ENCODE results near the gene MRPL47. TPM values are rescaled to one million over a fixed set of nuclear protein-coding genes. Genes with fewer than 3 reads are reported as not detected.

The MRPL47 gene
- 10 to 100 TPM; 26.1 to 39.1 (median 32.1) TPM for total RNA-seq

GRCh38 chr3:179604321-179605078 is at the start of gene MRPL47, which contains the start of gene NDUFB5:
Gene MRPL47 (minus strand): TSS chr3:179604638. CDS start chr3:179604624, 14 bp downstream.
Gene NDUFB5 (plus strand): TSS chr3:179604794. CDS start chr3:179604816, 22 bp downstream.
- H3K36me3 ChIP-seq: peaks cover 13 to 14% of the 10 kb centered on the region in 2 donors
- intact Hi-C loops (cut with DNase I): no loop called here
- no peaks in the 10 kb centered on the region for H3K9me3 ChIP-seq
- DNase-seq: peak; percentile 95 to 96
- WGBS, 2 donors: 0 to 1% methylated on average over 39 to 45 of the region's 45 CpGs
- peak within 1 kb of the TSS; percentile 75 to 91 (median 75) for H3K27ac ChIP-seq
- H3K4me3 ChIP-seq (replicated peaks in 1 of 3): peak within 1 kb of the TSS; percentile 60 to 91 (median 84)
- TF ChIP-seq CTCF (IDR thresholded peaks at IDR 0.05) (no peak), POLR2A (IDR thresholded peaks at IDR 0.05) (peak; percentile 11 to 83)
- H3K4me1 ChIP-seq: peaks cover 8 to 13% of the 10 kb centered on the region in 2 donors
- H3K27me3 ChIP-seq: no peaks in the 10 kb centered on the region

- Histone ChIP-seq H3K4me1 (peaks cover 0 to 12% of the 10 kb centered on the region in 2 donors), H3K27me3 (no peaks in the 10 kb centered on the region), H3K9me3 (no peaks in the 10 kb centered on the region), H3K27ac (peak overlapping the region; percentile 77 to 98 (median 96)), H3K36me3 (no peaks in the 10 kb centered on the region), H3K4me3 (replicated peaks in 1 of 3) (peak overlapping the region; percentile 46 to 59 (median 53))
- TF ChIP-seq CTCF (IDR thresholded peaks at IDR 0.05): peak in 1 of 6 experiments; percentile 36
- TF ChIP-seq POLR2A (IDR thresholded peaks at IDR 0.05): peak in 1 of 2 donors; percentile 60
- DNase-seq: peak; percentile 86 to 88
- 0% methylated on average over 10 to 12 of the region's 77 CpGs for WGBS, 2 donors
- intact Hi-C loops (cut with DNase I): no loop called here
These were observed 48.8 kb upstream of the MRPL47 start for GRCh38 chr3:179653096-179653797.

- Histone ChIP-seq H3K36me3 (no peaks in the 10 kb centered on the region), H3K9me3 (no peaks in the 10 kb centered on the region), H3K4me1 (peaks cover 0 to 12% of the 10 kb centered on the region in 2 donors), H3K27me3 (no peaks in the 10 kb centered on the region), H3K4me3 (replicated peaks in 1 of 3) (peak within 1 kb of the TSS; percentile 47 to 59 (median 53)), H3K27ac (peak within 1 kb of the TSS; percentile 88 to 98 (median 96))
- 0 to 1% methylated on average over 17 to 36 of the region's 56 CpGs for WGBS, 2 donors
- intact Hi-C loops (cut with DNase I): no loop called here
- DNase-seq: peak; percentile 73 to 74
- TF ChIP-seq CTCF (IDR thresholded peaks at IDR 0.05): peak in 2 of 6 experiments; percentile 3 to 39
- peak in 1 of 2 donors; percentile 48 for TF ChIP-seq POLR2A (IDR thresholded peaks at IDR 0.05)
These were observed 48.1 kb upstream of the MRPL47 start, which contains the start of gene USP13 for GRCh38 chr3:179652447-179653095. Gene USP13 (plus strand): TSS chr3:179653040. CDS start chr3:179653226, 186 bp downstream.

GRCh38 chr3:179651687-179652446 is 47.4 kb upstream of the MRPL47 start:
- 56 to 58% methylated on average over 11 of the region's 11 CpGs for WGBS, 2 donors
- Histone ChIP-seq H3K4me3 (replicated peaks in 1 of 3) (peak overlapping the region; percentile 47 to 59 (median 50)), H3K9me3 (no peaks in the 10 kb centered on the region), H3K4me1 (peaks cover 0 to 12% of the 10 kb centered on the region in 2 donors), H3K27ac (peak overlapping the region; percentile 88 to 96 (median 89)), H3K36me3 (no peaks in the 10 kb centered on the region), H3K27me3 (no peaks in the 10 kb centered on the region)
- intact Hi-C loops (cut with DNase I): no loop called here
- no peak for TF ChIP-seq POLR2A (IDR thresholded peaks at IDR 0.05)
- TF ChIP-seq CTCF (IDR thresholded peaks at IDR 0.05): no peak
- no peak for DNase-seq

Data from thyroid gland (tissue), 4 donors.